Measurements from ENCODE around the gene RAB11FIP4.

Gene RAB11FIP4

GRCh38 chr17:31494259-31495021 lies 103.0 kb downstream of the RAB11FIP4 start:
- TF ChIP-seq, protein P1, sequence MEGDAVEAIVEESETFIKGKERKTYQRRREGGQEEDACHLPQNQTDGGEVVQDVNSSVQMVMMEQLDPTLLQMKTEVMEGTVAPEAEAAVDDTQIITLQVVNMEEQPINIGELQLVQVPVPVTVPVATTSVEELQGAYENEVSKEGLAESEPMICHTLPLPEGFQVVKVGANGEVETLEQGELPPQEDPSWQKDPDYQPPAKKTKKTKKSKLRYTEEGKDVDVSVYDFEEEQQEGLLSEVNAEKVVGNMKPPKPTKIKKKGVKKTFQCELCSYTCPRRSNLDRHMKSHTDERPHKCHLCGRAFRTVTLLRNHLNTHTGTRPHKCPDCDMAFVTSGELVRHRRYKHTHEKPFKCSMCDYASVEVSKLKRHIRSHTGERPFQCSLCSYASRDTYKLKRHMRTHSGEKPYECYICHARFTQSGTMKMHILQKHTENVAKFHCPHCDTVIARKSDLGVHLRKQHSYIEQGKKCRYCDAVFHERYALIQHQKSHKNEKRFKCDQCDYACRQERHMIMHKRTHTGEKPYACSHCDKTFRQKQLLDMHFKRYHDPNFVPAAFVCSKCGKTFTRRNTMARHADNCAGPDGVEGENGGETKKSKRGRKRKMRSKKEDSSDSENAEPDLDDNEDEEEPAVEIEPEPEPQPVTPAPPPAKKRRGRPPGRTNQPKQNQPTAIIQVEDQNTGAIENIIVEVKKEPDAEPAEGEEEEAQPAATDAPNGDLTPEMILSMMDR (IDR thresholded peaks at IDR 0.05; ENCODE audit: low read length, missing control alignments) = no peak
- no peak for DNase-seq (ENCODE audit: low read depth)
- no peak overlapping the region for H3K4me3 ChIP-seq (replicated peaks; ENCODE audit: low read depth, low read length)

DNA sequence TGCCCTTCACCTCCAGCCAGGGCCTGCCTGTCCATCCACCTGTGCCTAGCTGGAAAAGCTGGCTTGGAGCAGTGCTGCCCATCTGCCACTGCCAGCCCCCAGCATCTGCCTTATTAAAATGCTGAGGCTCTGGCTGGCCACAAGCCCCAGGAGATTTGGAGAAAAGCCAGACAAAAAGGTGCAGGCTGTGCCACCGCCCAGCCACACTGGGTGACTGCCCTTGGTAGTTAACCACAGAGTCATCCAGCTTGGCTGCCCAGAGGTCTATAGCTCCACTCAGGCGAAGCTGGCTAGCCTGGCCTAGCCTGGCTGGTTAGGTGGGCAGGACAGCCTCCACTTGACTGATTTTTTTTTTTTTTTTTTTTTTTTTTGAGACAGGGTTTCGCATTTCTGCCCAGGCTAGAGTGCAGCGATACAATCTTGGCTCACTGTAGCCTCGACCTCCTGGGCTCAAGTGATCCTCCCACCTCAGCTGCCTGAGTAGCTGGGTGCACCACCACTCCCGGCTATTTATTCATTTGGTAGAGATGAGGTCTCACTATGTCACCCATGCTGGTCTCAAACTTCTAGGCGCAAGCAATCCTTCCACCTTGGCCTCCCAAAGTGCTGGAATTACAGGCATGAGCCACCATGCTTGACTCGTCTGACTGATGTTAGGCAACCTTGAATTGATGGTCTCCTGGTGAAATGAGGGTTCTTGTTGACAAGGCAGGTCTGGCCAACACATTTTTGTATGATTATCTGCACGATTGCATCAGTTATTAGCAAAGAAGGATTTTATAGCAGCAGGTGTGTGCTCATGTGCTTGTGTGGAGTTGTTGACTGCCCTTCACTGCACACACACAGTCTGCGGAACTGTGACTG lies 103.8 kb downstream of the RAB11FIP4 start:
- DNase-seq (ENCODE audit: low read depth) = no peak

DNA sequence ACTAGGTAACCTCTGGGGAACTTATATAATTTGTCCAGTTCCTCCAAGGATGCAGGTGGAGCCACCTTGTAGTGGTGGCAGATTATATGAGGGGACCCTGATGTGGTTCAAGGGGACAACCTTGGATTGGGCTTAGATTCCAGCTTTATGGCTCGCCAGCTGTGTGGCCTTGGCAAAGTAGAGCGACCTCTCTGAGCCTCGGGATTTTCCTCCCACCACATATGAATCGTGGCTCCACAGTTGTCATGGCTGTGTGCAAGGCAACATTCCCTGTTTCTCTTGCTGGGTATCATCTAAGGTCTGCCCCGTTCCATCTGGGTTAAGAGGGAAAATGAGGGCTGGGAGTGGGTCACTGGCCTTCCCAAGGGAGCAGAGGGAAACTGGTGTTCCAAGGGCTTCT lies 104.6 kb downstream of the RAB11FIP4 start:
- DNase-seq (ENCODE audit: low read depth) = no peak
- TF ChIP-seq, protein P1 (IDR thresholded peaks at IDR 0.05; ENCODE audit: low read length, missing control alignments) = no peak
- no peak overlapping the region for H3K4me3 ChIP-seq (replicated peaks; ENCODE audit: low read depth, low read length)

More for the DNA sequence above, 103.8 kb downstream of the RAB11FIP4 start:
- H3K4me3 ChIP-seq (replicated peaks; ENCODE audit: low read depth, low read length) = no peak overlapping the region
- TF ChIP-seq, protein P1 (IDR thresholded peaks at IDR 0.05; ENCODE audit: low read length, missing control alignments) = no peak

DNA sequence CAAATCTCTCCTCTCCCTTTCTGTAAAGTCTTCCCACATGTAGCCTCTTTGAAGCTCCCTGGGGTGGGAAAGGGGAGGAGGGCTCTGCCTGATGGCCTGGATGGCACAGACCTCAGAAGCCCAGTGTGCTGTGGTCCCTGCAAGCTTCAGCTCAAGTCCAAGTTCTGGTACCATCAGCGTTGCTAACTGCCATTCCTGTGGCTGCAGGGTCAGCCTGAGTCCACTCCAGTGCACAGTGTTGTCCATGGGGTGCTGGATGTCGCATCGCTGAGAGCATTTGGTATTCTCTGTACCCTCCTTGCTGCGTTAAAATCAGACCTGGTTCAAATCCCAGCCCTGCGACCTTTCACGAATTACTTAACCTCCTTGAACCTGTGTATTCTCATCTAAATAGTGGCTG lies 105.1 kb downstream of the RAB11FIP4 start:
- DNase-seq (ENCODE audit: low read depth) = no peak
- H3K4me3 ChIP-seq (replicated peaks; ENCODE audit: low read depth, low read length) = no peak overlapping the region
- TF ChIP-seq, protein P1 (IDR thresholded peaks at IDR 0.05; ENCODE audit: low read length, missing control alignments) = no peak

DNA sequence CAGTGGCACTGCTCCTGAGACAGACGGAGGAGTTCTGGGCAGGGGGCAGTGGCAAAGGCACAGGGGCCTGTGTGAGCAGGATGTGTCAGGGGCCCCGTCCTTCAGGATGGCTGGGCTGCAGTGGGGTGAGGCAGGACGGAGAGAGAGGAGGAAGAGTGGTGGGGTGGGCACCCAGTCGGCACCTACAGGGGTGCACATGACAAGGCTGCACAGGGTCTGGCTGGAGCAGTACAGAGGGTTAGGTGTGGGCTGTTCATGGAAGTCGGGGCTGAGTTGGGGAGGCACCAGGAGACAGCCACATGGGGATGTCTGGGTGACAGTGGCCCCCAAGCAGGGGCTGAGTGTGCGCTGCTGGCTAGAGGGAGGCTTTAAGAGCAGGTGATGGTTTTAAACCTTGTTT lies 106.0 kb downstream of the RAB11FIP4 start:
- no peak for DNase-seq (ENCODE audit: low read depth)
- no peak overlapping the region for H3K4me3 ChIP-seq (replicated peaks; ENCODE audit: low read depth, low read length)
- TF ChIP-seq, protein P1 (IDR thresholded peaks at IDR 0.05; ENCODE audit: low read length, missing control alignments) = no peak

DNA sequence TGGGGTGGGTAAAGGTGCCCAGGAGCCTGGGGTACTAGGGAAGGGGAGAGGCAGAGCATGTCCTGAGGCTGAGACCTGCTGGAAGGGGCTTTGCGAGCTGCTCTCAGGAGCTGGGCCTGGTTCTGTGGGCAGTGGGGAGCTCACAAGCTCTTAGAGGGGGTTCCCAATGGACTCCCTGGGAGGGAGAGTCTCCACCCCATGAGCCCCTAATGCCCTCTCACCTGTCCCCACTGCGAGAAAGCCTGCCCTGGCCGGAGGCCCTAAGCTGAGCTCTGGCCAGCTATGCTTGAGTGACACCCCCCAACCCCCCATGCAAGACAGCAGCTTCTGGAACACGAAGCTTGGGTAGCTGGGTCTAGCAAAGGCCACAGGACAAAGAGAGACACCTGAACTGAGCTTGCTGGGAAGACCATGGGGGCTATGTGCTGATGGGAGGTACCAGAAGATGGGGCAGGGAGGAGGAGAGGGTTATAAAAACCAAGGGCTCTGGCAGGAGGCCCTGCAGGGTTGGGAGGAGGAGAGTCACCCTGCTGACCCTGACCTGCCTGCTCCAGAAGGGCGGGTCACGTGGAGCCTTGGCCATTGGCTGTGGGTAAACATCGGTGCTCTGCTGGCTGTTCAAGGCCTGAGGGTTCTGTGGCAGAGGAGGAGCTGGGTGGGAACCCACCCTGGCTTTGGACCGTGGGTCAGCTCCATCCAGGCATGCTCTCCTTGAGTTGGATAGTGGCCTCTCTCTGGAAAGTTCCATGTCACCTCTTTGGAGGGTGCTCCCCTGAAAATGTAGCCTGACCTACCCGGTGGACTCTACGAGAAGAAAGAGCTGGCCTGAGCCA lies 106.7 kb downstream of the RAB11FIP4 start:
- TF ChIP-seq, protein P1 (IDR thresholded peaks at IDR 0.05; ENCODE audit: low read length, missing control alignments) = no peak
- DNase-seq (ENCODE audit: low read depth) = no peak
- H3K4me3 ChIP-seq (replicated peaks; ENCODE audit: low read depth, low read length) = no peak overlapping the region

All from fibroblast of pulmonary artery (primary cell).